GM12872 (cell line): Measurements from ENCODE around the gene NETO2.

ENCODE experiments used
- CTCF ChIP-seq: IDR thresholded peaks from 3 replicates; pipeline ENCODE4 v1.5.1; 2011; ENCODE audit warnings: low read depth, mild to moderate bottlenecking, low read length, moderate library complexity; ENCODE audit not compliant: insufficient read depth

The NETO2 gene

GRCh38 chr16:47125757-47126156 is 18.0 kb downstream of the NETO2 start:
- TF ChIP-seq CTCF = no peak

GRCh38 chr16:47113130-47113529 is 30.6 kb downstream of the NETO2 start:
- TF ChIP-seq CTCF = no peak

GRCh38 chr16:47110939-47111338 is 32.8 kb downstream of the NETO2 start:
- TF ChIP-seq CTCF = 0 out of 3 replicates have a peak, but pooled peaks have one; percentile 11

GRCh38 chr16:47109361-47109760 is 34.4 kb downstream of the NETO2 start:
- no peak for TF ChIP-seq CTCF

- TF ChIP-seq CTCF = no peak
Observed at GRCh38 chr16:47096297-47096696, 47.4 kb downstream of the NETO2 start.

GRCh38 chr16:47084198-47084597 is 59.5 kb downstream of the NETO2 start:
- no peak for TF ChIP-seq CTCF

- no peak for TF ChIP-seq CTCF
Observed at GRCh38 chr16:47082099-47082865, 61.5 kb downstream of the NETO2 start.
